HEK293T (cell line): ENCODE results near the gene SUGP1.

Experiments
- CTCF ChIA-PET: fragments of 350-600 bp; formaldehyde crosslinking; extraction: SDS; loops from one replicate; lab custom pipeline; 2021; ENCODE audit warnings: antibody characterized with exemption, inconsistent platforms; lab: Yijun Ruan, JAX
- POLR2A ChIA-PET: fragments of 350-600 bp; formaldehyde crosslinking; extraction: SDS; loops from one replicate; lab custom pipeline; 2020; ENCODE audit warnings: antibody characterized with exemption, inconsistent platforms; lab: Yijun Ruan, JAX
- DNase-seq: peaks from one replicate; pipeline ENCODE4 v3.0.0; 2012; ENCODE audit warnings: mixed read lengths; ENCODE audit errors: extremely low spot score
- ARNT ChIP-seq: fragments of 450-650 bp; IDR thresholded peaks from 2 replicates; pipeline ENCODE4 v1.6.1; 2017; ENCODE audit warnings: mild to moderate bottlenecking
- BHLHE40 ChIP-seq: fragments of 450-650 bp; IDR thresholded peaks from 2 replicates; pipeline ENCODE4 v1.6.1; 2016; ENCODE audit warnings: mild to moderate bottlenecking, moderate library complexity, borderline replicate concordance
- CTBP1 ChIP-seq: fragments of 450-650 bp; IDR thresholded peaks from 2 replicates; pipeline ENCODE4 v1.6.1; 2016; ENCODE audit warnings: borderline replicate concordance
- ELF4 ChIP-seq: fragments of 450-650 bp; IDR thresholded peaks from 2 replicates; pipeline ENCODE4 v1.6.1; 2017; ENCODE audit warnings: antibody characterized with exemption
- FOXA1 ChIP-seq: fragments of 450-650 bp; IDR thresholded peaks from 2 replicates; pipeline ENCODE4 v1.6.1; 2016; ENCODE audit warnings: mild to moderate bottlenecking
- FOXK2 ChIP-seq: fragments of 450-650 bp; IDR thresholded peaks from 2 replicates; pipeline ENCODE4 v1.6.1; 2016; ENCODE audit warnings: mild to moderate bottlenecking
- FOXM1 ChIP-seq: fragments of 450-650 bp; IDR thresholded peaks from 2 replicates; pipeline ENCODE4 v1.6.1; 2017; ENCODE audit warnings: mild to moderate bottlenecking, borderline replicate concordance
- HDGF ChIP-seq: fragments of 450-650 bp; IDR thresholded peaks from 2 replicates; pipeline ENCODE4 v1.6.1; 2017; ENCODE audit warnings: antibody characterized with exemption, borderline replicate concordance
- L3MBTL2 ChIP-seq: fragments of 450-650 bp; conservative IDR thresholded peaks from 2 replicates; pipeline ENCODE4 v1.6.1; 2016; ENCODE audit warnings: mild to moderate bottlenecking
- LEF1 ChIP-seq: fragments of 450-650 bp; IDR thresholded peaks from 2 replicates; pipeline ENCODE4 v1.6.1; 2017; ENCODE audit warnings: mild to moderate bottlenecking, borderline replicate concordance
- NFRKB ChIP-seq: fragments of 450-650 bp; IDR thresholded peaks from 2 replicates; pipeline ENCODE4 v1.6.1; 2016; ENCODE audit warnings: mild to moderate bottlenecking, moderate library complexity
- PKNOX1 ChIP-seq: fragments of 450-650 bp; IDR thresholded peaks from 2 replicates; pipeline ENCODE4 v1.6.1; 2016
- SP1 ChIP-seq: fragments of 450-650 bp; IDR thresholded peaks from 2 replicates; pipeline ENCODE4 v1.6.1; 2017
- SUZ12 ChIP-seq: fragments of 450-650 bp; IDR thresholded peaks from 2 replicates; pipeline ENCODE4 v1.6.1; 2016; ENCODE audit warnings: mild to moderate bottlenecking
- TARDBP ChIP-seq: fragments of 450-650 bp; IDR thresholded peaks from 2 replicates; pipeline ENCODE4 v1.6.1; 2016
- ZNF384 ChIP-seq: fragments of 450-650 bp; IDR thresholded peaks from 2 replicates; pipeline ENCODE4 v1.6.1; 2016

The SUGP1 gene

GRCh38 chr19:19320361-19321140 lies at the start of gene SUGP1, which contains the start of gene MAU2:
TSS of gene SUGP1 (minus strand) at chr19:19320509. CDS start at chr19:19320496, 13 bp downstream.
TSS of gene MAU2 (plus strand) at chr19:19320829. CDS start at chr19:19320860, 31 bp downstream.
- ChIA-PET CTCF (interaction anchor here (1.0 kb wide), 1 partner anchor 22 kb away, joined by 4 read pairs; no protein-coding TSS in a partner anchor), POLR2A (interaction anchor here (0.9 to 1.2 kb wide), 4 partner anchors 16 to 117 kb away, joined by 3 to 4 read pairs (median 3); partner anchors contain the start of gene NR2C2AP)
- peak; percentile 83 for TF ChIP-seq ELF4
- TF ChIP-seq ZNF384: no peak
- peak; percentile 31; the same call in 1 of the 2 replicates for TF ChIP-seq SP1
- peak; percentile 77 for TF ChIP-seq PKNOX1
- no peak for TF ChIP-seq TARDBP
- TF ChIP-seq HDGF: no peak
- no peak for TF ChIP-seq BHLHE40
- TF ChIP-seq CTBP1: no peak
- TF ChIP-seq FOXM1: no peak
- no peak for TF ChIP-seq L3MBTL2
- no peak for TF ChIP-seq LEF1
- no peak for TF ChIP-seq ARNT
- TF ChIP-seq NFRKB: 0 out of 2 replicates have a peak, but pooled peaks have one; percentile 20
- TF ChIP-seq FOXK2: no peak
- TF ChIP-seq FOXA1: no peak
- peak; percentile 75; the same call in 1 of the 2 replicates for TF ChIP-seq SUZ12
- peak; percentile 96 for DNase-seq

- TF ChIP-seq L3MBTL2 (no peak), TARDBP (no peak), CTBP1 (no peak)
- ChIA-PET CTCF (interaction anchor here (0.6 kb wide), 1 partner anchor 13 kb away, joined by 3 read pairs; no protein-coding TSS in a partner anchor), POLR2A (no interaction called here)
- DNase-seq: no peak
These were observed 47.8 kb upstream of the SUGP1 start for GRCh38 chr19:19368087-19368486.

GRCh38 chr19:19366434-19367396 lies 46.4 kb upstream of the SUGP1 start:
- POLR2A ChIA-PET: interaction anchor here (0.6 to 4.4 kb wide), 3 partner anchors 16 to 39 kb away, joined by 3 to 21 read pairs (median 3); partner anchors contain the start of gene GATAD2A
- DNase-seq: peak; percentile 80
- CTCF ChIA-PET: interaction anchor here (0.7 to 1.9 kb wide), 5 partner anchors 8 to 153 kb away, joined by 3 to 9 read pairs (median 5); no protein-coding TSS in a partner anchor
- no peak for TF ChIP-seq TARDBP
- TF ChIP-seq CTBP1: peak; percentile 21; the same call in 1 of the 2 replicates
- TF ChIP-seq ELF4: peak; percentile 55; the same call in 1 of the 2 replicates

GRCh38 chr19:19362075-19362474 lies 41.8 kb upstream of the SUGP1 start:
- POLR2A ChIA-PET: no interaction called here
- TF ChIP-seq SUZ12: no peak
- no peak for TF ChIP-seq L3MBTL2
- no peak for TF ChIP-seq ARNT
- TF ChIP-seq FOXM1: no peak
- no peak for TF ChIP-seq FOXA1
- no peak for TF ChIP-seq LEF1
- TF ChIP-seq TARDBP: no peak
- TF ChIP-seq BHLHE40: no peak
- TF ChIP-seq CTBP1: no peak
- TF ChIP-seq ZNF384: no peak
- no peak for DNase-seq
- CTCF ChIA-PET: interaction anchor here (0.7 kb wide), 1 partner anchor 98 kb away, joined by 4 read pairs; no protein-coding TSS in a partner anchor

GRCh38 chr19:19361075-19361594 lies 40.8 kb upstream of the SUGP1 start:
- POLR2A ChIA-PET: no interaction called here
- CTCF ChIA-PET: interaction anchor here (0.7 to 1.4 kb wide), 6 partner anchors 16 to 129 kb away, joined by 3 to 4 read pairs (median 3); no protein-coding TSS in a partner anchor
- DNase-seq: peak; percentile 79
- TF ChIP-seq CTBP1 (peak; percentile 37; the same call in 1 of the 2 replicates), ARNT (no peak), ELF4 (no peak), L3MBTL2 (peak; percentile 63), ZNF384 (no peak), PKNOX1 (no peak), NFRKB (no peak)

- POLR2A ChIA-PET: no interaction called here
- TF ChIP-seq ARNT (no peak), ZNF384 (no peak), PKNOX1 (no peak), FOXM1 (no peak), L3MBTL2 (no peak), FOXA1 (no peak), CTBP1 (no peak), SUZ12 (no peak), NFRKB (no peak), LEF1 (no peak), SP1 (no peak), TARDBP (no peak), HDGF (no peak), BHLHE40 (no peak), FOXK2 (no peak)
- CTCF ChIA-PET: interaction anchor here (0.6 to 0.7 kb wide), 2 partner anchors 15 to 134 kb away, joined by 3 to 5 read pairs; no protein-coding TSS in a partner anchor
- DNase-seq: no peak
These were observed 36.7 kb upstream of the SUGP1 start for GRCh38 chr19:19356901-19357566.
